Lung (tissue), 12 donors: Measurements from ENCODE around the gene PLD6. TPM values are rescaled to one million over a fixed set of nuclear protein-coding genes. Genes with fewer than 3 reads are reported as not detected.

Experiments used
- ATAC-seq: fragments of 200-7000 bp; cut with Tn5 transposase; one replicate; pipeline ENCODE4 v1.9.1; 2020; ENCODE audit warnings: moderate number of reproducible peaks; ENCODE audit not compliant: insufficient read depth, low FRiP score
- DNase-seq, 3 donors: peaks; one replicate each; pipeline ENCODE4 v3.0.0-alpha.2; 2013 to 2017
- H3K27ac ChIP-seq, 2 donors: one replicate each; pipeline ENCODE4 v1.5.1; 2013; ENCODE audit warnings: mild to moderate bottlenecking in 2 of 2, moderate library complexity in 2 of 2, control low read depth in 1 of 2, inconsistent platforms in 1 of 2, low read depth in 1 of 2, low read length in 1 of 2
- H3K27me3 ChIP-seq, 3 donors: one replicate each; pipeline ENCODE4 v1.5.1; 2013; ENCODE audit warnings: low read length in 2 of 3; ENCODE audit not compliant: control insufficient read depth in 3 of 3, insufficient read depth in 3 of 3
- H3K36me3 ChIP-seq, 4 donors: one replicate each; pipeline ENCODE4 v1.5.1; 2013; ENCODE audit warnings: low read length in 4 of 4, mild to moderate bottlenecking in 1 of 4, moderate library complexity in 1 of 4; ENCODE audit not compliant: control insufficient read depth in 4 of 4, insufficient read depth in 4 of 4
- H3K4me1 ChIP-seq, 5 donors: one replicate each; pipeline ENCODE4 v1.5.1; 2013; ENCODE audit warnings: low read length in 5 of 5, mild to moderate bottlenecking in 2 of 5, moderate library complexity in 1 of 5; ENCODE audit not compliant: control insufficient read depth in 5 of 5, insufficient read depth in 5 of 5
- H3K4me3 ChIP-seq: one replicate; pipeline ENCODE4 v1.5.1; 2013; ENCODE audit warnings: mild to moderate bottlenecking, control low read depth, moderate library complexity
- H3K9ac ChIP-seq, 2 donors: one replicate each; pipeline ENCODE4 v1.5.1; 2013; ENCODE audit warnings: low read length in 2 of 2, control low read depth in 1 of 2; ENCODE audit not compliant: insufficient read depth in 1 of 2
- H3K9me3 ChIP-seq, 4 donors: one replicate each; pipeline ENCODE4 v1.5.1; 2013; ENCODE audit warnings: low read length in 3 of 4, mild to moderate bottlenecking in 1 of 4, moderate library complexity in 1 of 4; ENCODE audit not compliant: control insufficient read depth in 4 of 4, insufficient read depth in 3 of 4
- CTCF ChIP-seq: IDR thresholded peaks from 2 replicates; pipeline ENCODE4 v1.5.1; 2012; ENCODE audit warnings: mild to moderate bottlenecking; ENCODE audit errors: control extremely low read depth, extremely low read depth
- WGBS, 2 donors: extraction: QIAGEN DNeasy Blood & Tissue Kit; methylation state at CpG; one replicate each; pipeline ENCODE4 v1.1.7; 2013; 5-methylcytosine and 5-hydroxymethylcytosine counted together
- polyA plus RNA-seq, 2 donors: library from polyadenylated mRNA; stranded (reverse); fragments of 200-250 nt; gene quantifications; one replicate each; pipeline ENCODE4 v1.2.1, GENCODE V29; 2013
- total RNA-seq, 2 donors: library from RNA; depleted of rRNA in 1 of 2; stranded (reverse); fragments of >200 nt in 1 of 2; gene quantifications; one replicate each; pipeline ENCODE4 v1.2.1, GENCODE V29; 2014 to 2021
- donor health status: control.
- donor health status: control.
- donor health status: Bipolar disorder and iron deficiency.
- donor health status: healthy.
- donor health status: DM: yes; HTN: yes; CAD: no.

PLD6 gene
- total and polyA plus RNA-seq, 4 donors = 3.2 to 7.7 (median 5.2) TPM

- Histone ChIP-seq H3K27ac (peak overlapping the region in 1 of 2 donors; percentile 34), H3K9me3 (no peaks in the 10 kb centered on the region), H3K9ac (no peak overlapping the region), H3K4me1 (peaks cover 3 to 13% (median 12%) of the 10 kb centered on the region in 5 donors), H3K36me3 (peaks cover 0 to 16% (median 11%) of the 10 kb centered on the region in 4 donors), H3K4me3 (no peak overlapping the region), H3K27me3 (no peaks in the 10 kb centered on the region)
- ATAC-seq (no peak), DNase-seq (peak in 1 of 3 donors; percentile 37)
- no peak for TF ChIP-seq CTCF
- WGBS, 2 donors = 64 to 80% methylated on average over 11 of the region's 11 CpGs
Observed at GRCh38 chr17:17191346-17191792, 14.8 kb downstream of the PLD6 start.

- peaks cover 3 to 13% (median 12%) of the 10 kb centered on the region in 5 donors for H3K4me1 ChIP-seq
- no peaks in the 10 kb centered on the region for H3K9me3 ChIP-seq
- H3K36me3 ChIP-seq = peaks cover 3 to 21% (median 15%) of the 10 kb centered on the region in 4 donors
- 82 to 85% methylated on average over 7 of the region's 7 CpGs for WGBS, 2 donors
- no peak for ATAC-seq
- DNase-seq = no peak
- no peaks in the 10 kb centered on the region for H3K27me3 ChIP-seq
- no peak overlapping the region for H3K9ac ChIP-seq
- TF ChIP-seq CTCF = no peak
- H3K4me3 ChIP-seq = no peak overlapping the region
- peak overlapping the region in 1 of 2 donors; percentile 42 for H3K27ac ChIP-seq
Observed at GRCh38 chr17:17190188-17190587, 15.9 kb downstream of the PLD6 start.

GRCh38 chr17:17189559-17189958 lies 16.6 kb downstream of the PLD6 start:
- Histone ChIP-seq H3K27me3 (no peaks in the 10 kb centered on the region), H3K9ac (no peak overlapping the region), H3K4me1 (peaks cover 3 to 14% (median 12%) of the 10 kb centered on the region in 5 donors), H3K4me3 (no peak overlapping the region), H3K27ac (peak overlapping the region in 1 of 2 donors; percentile 37), H3K9me3 (no peaks in the 10 kb centered on the region), H3K36me3 (peaks cover 3 to 21% (median 15%) of the 10 kb centered on the region in 4 donors)
- no peak for TF ChIP-seq CTCF
- ATAC-seq (no peak), DNase-seq (no peak)
- WGBS, 2 donors = 54 to 78% methylated on average over 4 of the region's 4 CpGs

GRCh38 chr17:17188586-17188985 lies 17.5 kb downstream of the PLD6 start:
- Histone ChIP-seq H3K27me3 (no peaks in the 10 kb centered on the region), H3K4me3 (no peak overlapping the region), H3K27ac (peak overlapping the region in 1 of 2 donors; percentile 16), H3K9me3 (no peaks in the 10 kb centered on the region), H3K9ac (no peak overlapping the region), H3K36me3 (peaks cover 3 to 28% (median 19%) of the 10 kb centered on the region in 4 donors), H3K4me1 (peaks cover 3 to 17% (median 12%) of the 10 kb centered on the region in 5 donors)
- no peak for TF ChIP-seq CTCF
- ATAC-seq = no peak
- no peak for DNase-seq
- 93 to 94% methylated on average over 4 of the region's 4 CpGs for WGBS, 2 donors
